H9 (cell line): Measurements from ENCODE around the gene SPAG5. TPM values are rescaled to one million over a fixed set of nuclear protein-coding genes. Genes with fewer than 3 reads are reported as not detected.

Source experiments
- DNase-seq: peaks from one replicate; pipeline ENCODE4 v3.0.0-alpha.2; 2017
- H2AFZ ChIP-seq: one replicate; pipeline ENCODE4 v1.6.1; 2013; ENCODE audit warnings: mild to moderate bottlenecking, low read length, control low read depth, moderate library complexity
- H2AK5ac ChIP-seq: 2 replicates; pipeline ENCODE4 v1.6.1; 2013; ENCODE audit warnings: low read length, control low read depth, mixed read lengths; ENCODE audit not compliant: insufficient read length
- H2BK120ac ChIP-seq: one replicate; pipeline ENCODE4 v1.6.1; 2013; ENCODE audit warnings: low read depth, mild to moderate bottlenecking, low read length, control low read depth, inconsistent platforms; ENCODE audit not compliant: poor library complexity, severe bottlenecking
- H2BK12ac ChIP-seq: 2 replicates; pipeline ENCODE4 v1.6.1; 2013; ENCODE audit warnings: low read length, control low read depth, mixed read lengths, low read depth; ENCODE audit not compliant: insufficient read length
- H2BK15ac ChIP-seq: 2 replicates; pipeline ENCODE4 v1.6.1; 2013; ENCODE audit warnings: low read depth, low read length, control low read depth
- H2BK20ac ChIP-seq: one replicate; pipeline ENCODE4 v1.6.1; 2013; ENCODE audit warnings: low read depth, mild to moderate bottlenecking, low read length, control low read depth, inconsistent platforms; ENCODE audit not compliant: poor library complexity, severe bottlenecking
- H2BK5ac ChIP-seq: 2 replicates; pipeline ENCODE4 v1.6.1; 2013; ENCODE audit warnings: low read length, control low read depth, mixed read lengths; ENCODE audit not compliant: insufficient read length
- H3K14ac ChIP-seq: 2 replicates; pipeline ENCODE4 v1.6.1; 2013; ENCODE audit warnings: low read length, control low read depth; ENCODE audit not compliant: insufficient read depth
- H3K18ac ChIP-seq: 2 replicates; pipeline ENCODE4 v1.6.1; 2013; ENCODE audit warnings: low read depth, mild to moderate bottlenecking, mixed read lengths, low read length, control low read depth; ENCODE audit not compliant: insufficient read length
- H3K23ac ChIP-seq: 2 replicates; pipeline ENCODE4 v1.6.1; 2013; ENCODE audit warnings: low read length, control low read depth, mixed read lengths, low read depth; ENCODE audit not compliant: insufficient read length
- H3K23me2 ChIP-seq: 2 replicates; pipeline ENCODE4 v1.6.1; 2013; ENCODE audit warnings: low read depth, mild to moderate bottlenecking, mixed read lengths, low read length, control low read depth; ENCODE audit not compliant: insufficient read length, poor library complexity, severe bottlenecking
- H3K27ac ChIP-seq: 2 replicates; pipeline ENCODE4 v1.5.1; 2013; ENCODE audit warnings: low read length, control low read depth, mixed read lengths, low read depth; ENCODE audit not compliant: insufficient read length
- H3K27me3 ChIP-seq: 2 replicates; pipeline ENCODE4 v1.6.1; 2013; ENCODE audit warnings: low read length, control low read depth, inconsistent platforms; ENCODE audit not compliant: insufficient read depth
- H3K4ac ChIP-seq: 2 replicates; pipeline ENCODE4 v1.6.1; 2013; ENCODE audit warnings: low read depth, mild to moderate bottlenecking, control low read depth, inconsistent platforms, low read length, moderate library complexity
- H3K4me1 ChIP-seq: 2 replicates; pipeline ENCODE4 v1.6.1; 2013; ENCODE audit warnings: low read length, control low read depth, inconsistent platforms; ENCODE audit not compliant: insufficient read depth
- H3K4me2 ChIP-seq: 2 replicates; pipeline ENCODE4 v1.6.1; 2013; ENCODE audit warnings: low read length, control low read depth, mixed read lengths; ENCODE audit not compliant: insufficient read length, insufficient read depth
- H3K56ac ChIP-seq: 2 replicates; pipeline ENCODE4 v1.6.1; 2013; ENCODE audit warnings: low read depth, mild to moderate bottlenecking, mixed read lengths, low read length, control low read depth; ENCODE audit not compliant: insufficient read length
- H3K79me1 ChIP-seq: 2 replicates; pipeline ENCODE4 v1.6.1; 2013; ENCODE audit warnings: low read depth, mild to moderate bottlenecking, moderate library complexity, low read length, control low read depth, inconsistent platforms; ENCODE audit not compliant: insufficient read depth, poor library complexity, severe bottlenecking
- H3K79me2 ChIP-seq: 2 replicates; pipeline ENCODE4 v1.6.1; 2013; ENCODE audit warnings: low read length, control low read depth, inconsistent platforms; ENCODE audit not compliant: insufficient read depth
- H3K9ac ChIP-seq: 2 replicates; pipeline ENCODE4 v1.6.1; 2013; ENCODE audit warnings: low read length, control low read depth, mixed read lengths; ENCODE audit not compliant: insufficient read length; ENCODE audit errors: extremely low read depth
- H3K9me3 ChIP-seq: one replicate; pipeline ENCODE4 v1.6.1; 2013; ENCODE audit warnings: low read depth, low read length, inconsistent platforms; ENCODE audit not compliant: control insufficient read depth
- H3T11ph ChIP-seq: one replicate; pipeline ENCODE4 v1.6.1; 2013; ENCODE audit warnings: mild to moderate bottlenecking, low read length, control low read depth, inconsistent platforms
- H4K20me1 ChIP-seq: one replicate; pipeline ENCODE4 v1.6.1; 2013; ENCODE audit not compliant: control insufficient read depth, insufficient read length, insufficient read depth
- H4K5ac ChIP-seq: 2 replicates; pipeline ENCODE4 v1.6.1; 2013; ENCODE audit warnings: low read depth, mild to moderate bottlenecking, mixed read lengths, low read length, control low read depth; ENCODE audit not compliant: insufficient read length
- H4K8ac ChIP-seq: replicated peaks from 2 replicates; pipeline ENCODE4 v1.6.1; 2013; ENCODE audit warnings: low read length, control low read depth, mixed read lengths, low read depth; ENCODE audit not compliant: insufficient read length
- H4K91ac ChIP-seq: 2 replicates; pipeline ENCODE4 v1.6.1; 2013; ENCODE audit warnings: low read depth, mild to moderate bottlenecking, moderate library complexity, mixed read lengths, low read length, control low read depth; ENCODE audit not compliant: insufficient read length
- H3K27ac Mint-ChIP-seq, 3 experiments: 2 replicates in 2 of 3; 3 replicates in 1 of 3; pipeline ENCODE4 v1.8.0; 2020 to 2021; ENCODE audit warnings: mixed read lengths in 3 of 3, mild to moderate bottlenecking in 1 of 3, moderate library complexity in 1 of 3
- H3K27me3 Mint-ChIP-seq: 2 replicates; pipeline ENCODE4 v1.8.0; 2021; ENCODE audit warnings: low read depth, mild to moderate bottlenecking, moderate library complexity, mixed read lengths
- H3K36me3 Mint-ChIP-seq, 3 experiments: 2 replicates in 2 of 3; 3 replicates in 1 of 3; pipeline ENCODE4 v1.8.0; 2020 to 2021; ENCODE audit warnings: low read depth in 3 of 3, mixed read lengths in 3 of 3; ENCODE audit not compliant: insufficient read depth in 1 of 3
- H3K4me1 Mint-ChIP-seq, 2 experiments: 2 replicates each; pipeline ENCODE4 v1.8.0; 2020; ENCODE audit warnings: mixed read lengths in 2 of 2
- H3K4me3 Mint-ChIP-seq, 2 experiments: 2 replicates in 1 of 2; 3 replicates in 1 of 2; pipeline ENCODE4 v1.8.0; 2020 to 2021; ENCODE audit warnings: mild to moderate bottlenecking in 2 of 2, mixed read lengths in 2 of 2, moderate library complexity in 1 of 2
- H3K9me3 Mint-ChIP-seq, 2 experiments: 2 replicates in 1 of 2; 3 replicates in 1 of 2; pipeline ENCODE4 v1.8.0; 2020; ENCODE audit warnings: mild to moderate bottlenecking in 2 of 2, mixed read lengths in 2 of 2, moderate library complexity in 1 of 2
- WGBS: extraction: QIAGEN DNeasy Blood & Tissue Kit; methylation state at CpG from one replicate; pipeline ENCODE4 v1.1.7; 2013; ENCODE audit warnings: missing lambda C conversion rate, low lambda C conversion rate, mixed read lengths; ENCODE audit not compliant: insufficient read length; ENCODE audit errors: extremely low coverage; 5-methylcytosine and 5-hydroxymethylcytosine counted together
- total RNA-seq: library from RNA; stranded (reverse); gene quantifications from 2 replicates; pipeline ENCODE4 v1.2.1, GENCODE V29; 2021
- TF ChIP-seq, protein P1 (sequence below): fragments of 200-600 bp; sonication (generic); conservative IDR thresholded peaks from 3 replicates; pipeline ENCODE4 v1.8.0; 2021; ENCODE audit warnings: antibody characterized with exemption, mild to moderate bottlenecking

Gene SPAG5
- total RNA-seq, 1 experiment from 2014 or later, result 122 TPM

DNA sequence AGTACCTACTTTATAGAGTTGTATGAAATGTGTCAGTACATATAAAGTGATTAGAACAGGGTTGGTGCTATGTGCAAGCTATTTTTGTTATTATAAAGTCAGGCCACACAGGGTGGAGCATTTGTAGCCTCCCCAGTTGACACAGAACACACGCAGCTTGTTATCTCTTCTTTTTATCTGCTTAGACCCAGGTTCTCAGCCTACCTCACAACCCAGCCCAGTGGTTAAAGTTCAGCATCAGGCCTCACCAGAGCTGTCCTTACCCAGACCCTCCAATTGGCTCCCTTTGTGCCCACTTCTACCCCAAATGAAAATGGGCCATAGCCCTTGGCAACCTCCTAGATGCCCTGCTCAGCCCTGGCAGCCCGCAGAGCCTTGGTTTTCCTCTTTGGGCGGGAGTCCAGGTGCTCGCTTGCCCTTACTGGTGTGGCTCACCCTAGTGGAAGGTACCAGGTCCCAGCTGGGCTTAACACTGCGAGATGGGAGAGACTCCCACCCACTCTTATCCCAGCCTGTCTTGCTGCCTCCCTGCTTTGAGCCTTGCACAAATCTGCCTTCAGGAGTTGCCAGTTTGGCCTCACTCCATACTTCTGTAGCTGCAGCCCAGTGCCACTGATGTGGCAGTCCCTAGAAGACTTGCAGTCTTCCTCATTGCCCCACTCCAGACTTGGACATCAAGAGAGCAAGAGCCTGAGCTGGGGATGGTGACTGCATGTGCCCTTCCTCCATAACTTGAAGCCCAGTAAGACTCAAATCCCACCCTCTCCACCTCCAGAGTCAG lies 26.4 kb downstream of the SPAG5 start:
- Histone ChIP-seq H3T11ph (no peak overlapping the region), H3K9me3 (no peaks in the 10 kb centered on the region), H2BK20ac (no peak overlapping the region), H2BK120ac (no peak overlapping the region), H3K23ac (no peak overlapping the region), H3K18ac (no peak overlapping the region), H3K56ac (no peak overlapping the region), H2BK15ac (no peak overlapping the region), H4K5ac (no peak overlapping the region), H3K27ac (no peak overlapping the region), H3K4me2 (peak overlapping the region; percentile 87), H2AFZ (no peak overlapping the region), H3K79me2 (no peaks in the 10 kb centered on the region), H2AK5ac (no peak overlapping the region), H3K9ac (no peak overlapping the region), H4K8ac (no peak overlapping the region), H3K14ac (no peak overlapping the region), H3K27me3 (no peaks in the 10 kb centered on the region), H3K79me1 (no peaks in the 10 kb centered on the region), H2BK12ac (no peak overlapping the region), H3K23me2 (peaks cover 11% of the 10 kb centered on the region), H2BK5ac (no peak overlapping the region), H4K91ac (no peak overlapping the region), H4K20me1 (peaks cover 2% of the 10 kb centered on the region), H3K4ac (no peak overlapping the region), H3K4me1 (no peaks in the 10 kb centered on the region)
- peaks cover 11 to 28% (median 24%) of the 10 kb centered on the region in 3 experiments; a peak in 6 of 7 replicates for H3K36me3 Mint-ChIP-seq
- H3K4me1 Mint-ChIP-seq, result peaks cover 24 to 37% of the 10 kb centered on the region in 2 experiments
- H3K27ac Mint-ChIP-seq, result no peak overlapping the region
- TF ChIP-seq, protein P1, sequence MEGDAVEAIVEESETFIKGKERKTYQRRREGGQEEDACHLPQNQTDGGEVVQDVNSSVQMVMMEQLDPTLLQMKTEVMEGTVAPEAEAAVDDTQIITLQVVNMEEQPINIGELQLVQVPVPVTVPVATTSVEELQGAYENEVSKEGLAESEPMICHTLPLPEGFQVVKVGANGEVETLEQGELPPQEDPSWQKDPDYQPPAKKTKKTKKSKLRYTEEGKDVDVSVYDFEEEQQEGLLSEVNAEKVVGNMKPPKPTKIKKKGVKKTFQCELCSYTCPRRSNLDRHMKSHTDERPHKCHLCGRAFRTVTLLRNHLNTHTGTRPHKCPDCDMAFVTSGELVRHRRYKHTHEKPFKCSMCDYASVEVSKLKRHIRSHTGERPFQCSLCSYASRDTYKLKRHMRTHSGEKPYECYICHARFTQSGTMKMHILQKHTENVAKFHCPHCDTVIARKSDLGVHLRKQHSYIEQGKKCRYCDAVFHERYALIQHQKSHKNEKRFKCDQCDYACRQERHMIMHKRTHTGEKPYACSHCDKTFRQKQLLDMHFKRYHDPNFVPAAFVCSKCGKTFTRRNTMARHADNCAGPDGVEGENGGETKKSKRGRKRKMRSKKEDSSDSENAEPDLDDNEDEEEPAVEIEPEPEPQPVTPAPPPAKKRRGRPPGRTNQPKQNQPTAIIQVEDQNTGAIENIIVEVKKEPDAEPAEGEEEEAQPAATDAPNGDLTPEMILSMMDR, result no peak
- DNase-seq, result no peak
- H3K9me3 Mint-ChIP-seq, result no peaks in the 10 kb centered on the region
- no CpG with 5 or more reads among the region's 5 CpGs for WGBS
- H3K27me3 Mint-ChIP-seq, result peaks cover 7% of the 10 kb centered on the region
- H3K4me3 Mint-ChIP-seq, result peak overlapping the region; percentile 92 to 97
